GM12872 (cell line): ENCODE data around the gene EPB41.

Experiments
- CTCF ChIP-seq: IDR thresholded peaks from 3 replicates; pipeline ENCODE4 v1.5.1; 2011; ENCODE audit warnings: low read depth, mild to moderate bottlenecking, low read length, moderate library complexity; ENCODE audit not compliant: insufficient read depth

The EPB41 gene

GRCh38 chr1:28914228-28915030 lies at the start of gene EPB41:
Gene EPB41 (plus strand): TSS chr1:28914569. CDS start chr1:28987438, 72,869 bp downstream.
- no peak for TF ChIP-seq CTCF

GRCh38 chr1:28864695-28865094 lies 49.7 kb upstream of the EPB41 start:
- TF ChIP-seq CTCF, result no peak

GRCh38 chr1:28865997-28866650 lies 48.2 kb upstream of the EPB41 start:
- TF ChIP-seq CTCF, result no peak

GRCh38 chr1:28867850-28868249 lies 46.5 kb upstream of the EPB41 start:
- no peak for TF ChIP-seq CTCF

- no peak for TF ChIP-seq CTCF
These were observed 44.4 kb upstream of the EPB41 start for GRCh38 chr1:28869952-28870351.

- TF ChIP-seq CTCF, result no peak
These were observed 42.6 kb upstream of the EPB41 start for GRCh38 chr1:28871631-28872401.

- TF ChIP-seq CTCF, result peak; percentile 97
These were observed 37.1 kb upstream of the EPB41 start for GRCh38 chr1:28877132-28877781.
